Measurements from ENCODE around the gene EXD2. TPM values are rescaled to one million over a fixed set of nuclear protein-coding genes. Genes with fewer than 3 reads are reported as not detected.

Gene EXD2
- total RNA-seq, 1 donor from 2014 or later = 51.8 TPM

Small RNAs within 50 kb of the gene (small RNA-seq; reads per million reads assigned to genes)
- not detected for gene RF00019

Other genes starting within 250 kb of the EXD2 start
- gene ACTN1, start 212.2 kb upstream of the EXD2 start, total RNA-seq = 15.1 TPM
- gene DCAF5, start 38.4 kb upstream of the EXD2 start, total RNA-seq = 33.8 TPM
- gene GALNT16, start 68.7 kb downstream of the EXD2 start, total RNA-seq = 4.1 TPM
- gene ERH, start 206.8 kb downstream of the EXD2 start, total RNA-seq = 106 TPM
- 118 TPM for gene SLC39A9, start 207.2 kb downstream of the EXD2 start, total RNA-seq